Cardiac muscle cell (in vitro differentiated cells and primary cell): Measurements from ENCODE around the gene TMOD3. TPM values are rescaled to one million over a fixed set of nuclear protein-coding genes. Genes with fewer than 3 reads are reported as not detected.

Experiments
- DNase-seq, 2 donors: peaks; one replicate each; pipeline versions ENCODE4 v3.0.0 to v3.0.0-alpha.2; 2010 to 2017; ENCODE audit warnings: low read depth in 1 of 2, low spot score in 1 of 2
- H3K27ac ChIP-seq: fragments of 200-600 bp; sonication (generic); 2 replicates; pipeline ENCODE4 v1.5.1; 2016
- H3K27me3 ChIP-seq: fragments of 200-600 bp; sonication (generic); 2 replicates; pipeline ENCODE4 v1.6.0; 2016; ENCODE audit warnings: control low read depth
- H3K36me3 ChIP-seq: fragments of 200-600 bp; sonication (generic); 2 replicates; pipeline ENCODE4 v1.5.1; 2016; ENCODE audit warnings: control low read depth
- H3K4me1 ChIP-seq: fragments of 200-600 bp; sonication (generic); 2 replicates; pipeline ENCODE4 v1.8.1; 2017; ENCODE audit warnings: low read depth, mild to moderate bottlenecking, mixed run types
- H3K4me3 ChIP-seq: fragments of 200-600 bp; sonication (generic); 2 replicates; pipeline ENCODE4 v1.5.1; 2016; ENCODE audit warnings: mild to moderate bottlenecking
- H3K9me3 ChIP-seq: fragments of 200-600 bp; sonication (generic); 2 replicates; pipeline ENCODE4 v1.5.1; 2017; ENCODE audit warnings: low read depth, mild to moderate bottlenecking, control low read depth
- polyA plus RNA-seq: library from polyadenylated mRNA; unstranded; fragments of >200 nt; fragmentation: Nextera tagmentation; extraction: Ambion mirVana; gene quantifications from 2 replicates; pipeline ENCODE4 v1.2.1, GENCODE V29; 2016
- total RNA-seq: library from RNA; depleted of rRNA; stranded (reverse); fragments of >200 nt; gene quantifications from 2 replicates; pipeline ENCODE4 v1.2.3, GENCODE V29; 2016
- TF ChIP-seq, protein P1 (sequence below): IDR thresholded peaks from 2 replicates; pipeline ENCODE4 v1.5.1; 2012; ENCODE audit warnings: low read depth, mild to moderate bottlenecking, low read length

Gene TMOD3
- total and polyA plus RNA-seq, 2 experiments from 2014 or later = 6.0 to 10.9 TPM

DNA sequence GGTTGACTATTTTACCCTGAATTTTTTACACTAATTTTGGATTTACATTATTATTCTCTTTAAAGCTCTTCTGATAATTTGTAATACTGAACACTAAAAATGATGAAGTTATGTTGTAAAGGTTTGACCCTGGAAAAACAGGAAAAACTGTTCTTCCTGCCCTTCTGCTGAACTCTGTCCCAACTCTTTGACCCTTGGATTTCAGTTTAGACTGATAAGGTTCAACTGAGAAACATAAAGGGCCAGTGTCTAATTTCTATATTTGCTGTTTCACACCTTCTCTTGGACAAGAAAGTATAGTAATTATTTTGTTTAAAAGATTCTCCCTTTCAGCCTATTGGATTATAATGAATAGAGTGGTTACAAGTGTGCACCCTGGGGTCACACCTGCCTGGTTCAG is 12.8 kb upstream of the TMOD3 start:
- Histone ChIP-seq H3K27ac (no peak overlapping the region), H3K4me3 (no peak overlapping the region), H3K4me1 (peaks cover 7% of the 10 kb centered on the region), H3K9me3 (no peaks in the 10 kb centered on the region), H3K27me3 (no peaks in the 10 kb centered on the region), H3K36me3 (no peaks in the 10 kb centered on the region)
- TF ChIP-seq, protein P1, sequence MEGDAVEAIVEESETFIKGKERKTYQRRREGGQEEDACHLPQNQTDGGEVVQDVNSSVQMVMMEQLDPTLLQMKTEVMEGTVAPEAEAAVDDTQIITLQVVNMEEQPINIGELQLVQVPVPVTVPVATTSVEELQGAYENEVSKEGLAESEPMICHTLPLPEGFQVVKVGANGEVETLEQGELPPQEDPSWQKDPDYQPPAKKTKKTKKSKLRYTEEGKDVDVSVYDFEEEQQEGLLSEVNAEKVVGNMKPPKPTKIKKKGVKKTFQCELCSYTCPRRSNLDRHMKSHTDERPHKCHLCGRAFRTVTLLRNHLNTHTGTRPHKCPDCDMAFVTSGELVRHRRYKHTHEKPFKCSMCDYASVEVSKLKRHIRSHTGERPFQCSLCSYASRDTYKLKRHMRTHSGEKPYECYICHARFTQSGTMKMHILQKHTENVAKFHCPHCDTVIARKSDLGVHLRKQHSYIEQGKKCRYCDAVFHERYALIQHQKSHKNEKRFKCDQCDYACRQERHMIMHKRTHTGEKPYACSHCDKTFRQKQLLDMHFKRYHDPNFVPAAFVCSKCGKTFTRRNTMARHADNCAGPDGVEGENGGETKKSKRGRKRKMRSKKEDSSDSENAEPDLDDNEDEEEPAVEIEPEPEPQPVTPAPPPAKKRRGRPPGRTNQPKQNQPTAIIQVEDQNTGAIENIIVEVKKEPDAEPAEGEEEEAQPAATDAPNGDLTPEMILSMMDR = no peak
- DNase-seq = no peak

DNA sequence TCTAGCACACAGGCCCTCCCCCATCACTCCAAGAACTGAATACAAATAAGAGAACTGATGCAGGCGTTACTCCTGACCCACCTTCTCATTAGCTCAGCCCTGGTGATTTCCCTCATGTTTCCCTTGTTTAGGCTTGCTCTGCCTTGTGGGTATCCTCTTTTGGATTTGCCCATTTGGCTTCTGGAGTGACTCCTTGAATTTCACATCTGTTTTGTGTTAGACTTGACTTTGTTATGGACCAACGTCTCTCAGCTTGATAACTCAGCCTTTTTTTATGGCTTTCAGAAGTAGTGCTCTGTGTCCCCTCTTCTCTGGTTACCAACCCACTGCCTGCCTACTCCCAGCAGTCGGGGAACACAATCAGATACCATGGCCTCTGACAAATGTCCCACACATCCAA is 11.3 kb upstream of the TMOD3 start:
- peaks cover 7% of the 10 kb centered on the region for H3K4me1 ChIP-seq
- TF ChIP-seq, protein P1 = no peak
- no peak overlapping the region for H3K4me3 ChIP-seq
- DNase-seq = no peak
- no peak overlapping the region for H3K27ac ChIP-seq
- no peaks in the 10 kb centered on the region for H3K9me3 ChIP-seq
- no peaks in the 10 kb centered on the region for H3K27me3 ChIP-seq
- H3K36me3 ChIP-seq = no peaks in the 10 kb centered on the region

DNA sequence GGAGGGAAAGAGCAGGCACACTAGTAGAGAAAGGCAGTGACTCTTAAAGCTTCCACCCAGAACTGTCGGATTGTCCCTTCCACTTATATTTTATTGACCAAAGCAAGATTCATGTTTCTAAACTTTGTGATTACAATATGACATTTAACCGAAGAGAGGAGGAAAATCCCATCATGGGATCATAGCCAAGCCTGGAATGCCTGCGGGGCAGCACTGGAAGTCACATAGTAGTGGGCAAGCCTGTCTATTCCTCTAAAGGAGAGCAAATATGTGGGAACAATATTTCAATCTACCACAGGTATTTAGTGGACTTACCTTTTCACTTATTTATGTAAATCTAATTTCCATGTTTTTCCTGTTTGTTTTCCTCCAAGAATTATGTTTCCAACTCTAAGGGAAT is 3.8 kb upstream of the TMOD3 start:
- DNase-seq = no peak
- TF ChIP-seq, protein P1 = no peak
- no peaks in the 10 kb centered on the region for H3K27me3 ChIP-seq
- no peaks in the 10 kb centered on the region for H3K36me3 ChIP-seq
- peaks cover 2% of the 10 kb centered on the region for H3K4me1 ChIP-seq
- no peak overlapping the region for H3K4me3 ChIP-seq
- no peaks in the 10 kb centered on the region for H3K9me3 ChIP-seq
- H3K27ac ChIP-seq = no peak overlapping the region

DNA sequence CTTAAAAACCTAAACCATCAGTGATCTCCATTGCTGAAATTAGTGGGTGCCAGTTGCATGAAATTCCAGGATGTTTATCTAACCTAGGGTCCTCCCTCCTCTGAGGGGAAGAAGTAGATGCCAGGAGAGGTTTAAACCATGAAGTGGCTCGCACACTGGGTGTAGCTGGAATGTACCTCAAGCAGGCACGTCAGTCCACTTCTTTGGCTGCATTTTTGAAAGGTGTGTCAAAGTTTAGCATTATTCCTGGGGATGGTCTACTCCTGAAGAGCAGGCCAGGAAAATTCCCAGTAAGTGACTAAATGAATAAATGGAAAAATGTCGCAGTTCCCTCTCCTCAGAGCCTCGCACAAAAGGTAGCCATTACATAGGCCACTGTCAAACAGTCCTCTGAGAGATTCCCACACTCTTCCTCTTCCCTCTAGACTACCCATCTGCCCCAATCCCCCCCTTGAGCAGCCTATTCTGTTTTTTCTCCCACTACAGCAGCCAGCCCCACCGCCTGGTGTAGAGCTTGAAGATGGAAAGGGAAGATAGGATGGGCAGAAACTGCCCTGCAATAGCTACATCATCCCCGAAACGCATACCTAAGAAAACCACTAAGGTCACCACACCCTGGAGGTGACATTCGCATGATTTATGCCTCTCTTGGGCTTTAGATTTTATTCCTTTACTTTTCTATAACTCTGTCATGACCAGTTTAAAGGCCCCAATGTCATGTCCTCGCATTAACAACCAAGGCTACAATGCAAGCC is 655 bp upstream of the TMOD3 start:
- peaks cover 9% of the 10 kb centered on the region for H3K4me1 ChIP-seq
- H3K36me3 ChIP-seq = no peaks in the 10 kb centered on the region
- no peaks in the 10 kb centered on the region for H3K27me3 ChIP-seq
- H3K27ac ChIP-seq = no peak overlapping the region
- no peak for DNase-seq
- TF ChIP-seq, protein P1 = no peak
- no peaks in the 10 kb centered on the region for H3K9me3 ChIP-seq
- H3K4me3 ChIP-seq = no peak overlapping the region

DNA sequence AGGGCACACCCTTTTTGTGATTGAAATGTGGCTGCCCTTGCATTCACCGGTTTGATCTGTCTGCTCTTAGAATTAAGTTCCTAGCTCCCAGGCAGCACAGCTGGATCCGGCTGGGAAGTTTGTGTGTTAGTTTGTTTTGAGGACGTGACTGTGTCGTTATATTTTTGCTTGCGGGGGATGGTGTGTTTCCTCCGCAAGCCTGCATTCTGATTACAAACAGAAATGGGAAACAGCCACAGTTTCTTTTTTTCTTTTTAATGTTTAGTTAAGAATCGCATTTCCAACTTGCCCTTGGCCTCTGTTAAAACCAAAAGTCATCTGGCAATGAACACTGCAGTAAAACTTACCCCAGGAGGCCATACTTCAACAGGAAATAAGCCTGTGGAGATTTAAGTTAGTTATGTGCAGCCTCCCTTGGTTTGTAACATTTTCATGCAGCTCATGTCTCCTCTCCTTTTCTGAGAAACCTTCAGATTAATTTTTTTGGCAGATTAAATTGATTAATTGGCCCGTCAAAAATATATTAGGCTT is 888 bp downstream of the TMOD3 start:
- peak overlapping the region; percentile 82 for H3K27ac ChIP-seq
- H3K27me3 ChIP-seq = no peaks in the 10 kb centered on the region
- TF ChIP-seq, protein P1 = no peak
- no peaks in the 10 kb centered on the region for H3K36me3 ChIP-seq
- peak; percentile 45 to 48 for DNase-seq
- H3K4me1 ChIP-seq = peaks cover 9% of the 10 kb centered on the region
- peak overlapping the region; percentile 96 for H3K4me3 ChIP-seq
- no peaks in the 10 kb centered on the region for H3K9me3 ChIP-seq
